Cardiac muscle cell (in vitro differentiated cells and primary cell): ENCODE data around the gene FBLN1. TPM values are rescaled to one million over a fixed set of nuclear protein-coding genes. Genes with fewer than 3 reads are reported as not detected.
A peak's percentile ranks its signal among the peaks of the same experiment; 100 is the strongest.

ENCODE experiments used
- DNase-seq, 2 donors: peaks; one replicate each; pipeline versions ENCODE4 v3.0.0 to v3.0.0-alpha.2; 2010 to 2017; ENCODE audit warnings: low read depth in 1 of 2, low spot score in 1 of 2
- H3K27ac ChIP-seq: fragments of 200-600 bp; sonication (generic); 2 replicates; pipeline ENCODE4 v1.5.1; 2016
- H3K27me3 ChIP-seq: fragments of 200-600 bp; sonication (generic); 2 replicates; pipeline ENCODE4 v1.6.0; 2016; ENCODE audit warnings: control low read depth
- H3K36me3 ChIP-seq: fragments of 200-600 bp; sonication (generic); 2 replicates; pipeline ENCODE4 v1.5.1; 2016; ENCODE audit warnings: control low read depth
- H3K4me1 ChIP-seq: fragments of 200-600 bp; sonication (generic); 2 replicates; pipeline ENCODE4 v1.8.1; 2017; ENCODE audit warnings: low read depth, mild to moderate bottlenecking, mixed run types
- H3K4me3 ChIP-seq: fragments of 200-600 bp; sonication (generic); 2 replicates; pipeline ENCODE4 v1.5.1; 2016; ENCODE audit warnings: mild to moderate bottlenecking
- H3K9me3 ChIP-seq: fragments of 200-600 bp; sonication (generic); 2 replicates; pipeline ENCODE4 v1.5.1; 2017; ENCODE audit warnings: low read depth, mild to moderate bottlenecking, control low read depth
- polyA plus RNA-seq: library from polyadenylated mRNA; unstranded; fragments of >200 nt; fragmentation: Nextera tagmentation; extraction: Ambion mirVana; gene quantifications from 2 replicates; pipeline ENCODE4 v1.2.1, GENCODE V29; 2016
- total RNA-seq: library from RNA; depleted of rRNA; stranded (reverse); fragments of >200 nt; gene quantifications from 2 replicates; pipeline ENCODE4 v1.2.3, GENCODE V29; 2016
- TF ChIP-seq, protein P1 (sequence below): IDR thresholded peaks from 2 replicates; pipeline ENCODE4 v1.5.1; 2012; ENCODE audit warnings: low read depth, mild to moderate bottlenecking, low read length

The FBLN1 gene
- total and polyA plus RNA-seq, 2 experiments from 2014 or later = 53.8 to 55.7 TPM

DNA sequence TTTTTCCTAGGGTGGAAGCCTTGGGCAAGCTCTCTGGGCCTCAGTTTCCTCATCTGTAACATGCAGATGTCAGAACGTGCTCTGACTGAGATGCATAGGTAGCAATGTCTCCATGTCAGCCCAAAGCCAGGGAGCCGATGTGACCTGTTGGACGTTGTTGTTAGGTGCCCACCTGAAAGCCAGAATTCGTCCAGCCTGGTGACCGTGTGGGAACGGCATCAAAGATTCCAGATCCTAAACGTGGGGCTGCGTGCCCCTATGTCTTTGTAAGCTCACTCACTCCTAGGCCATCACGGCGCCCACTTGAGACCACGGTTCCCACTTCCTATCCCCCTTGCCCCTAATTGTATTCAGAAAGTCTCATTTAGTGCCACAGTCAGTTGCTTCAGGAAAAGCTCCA, 48.2 kb downstream of the FBLN1 start:
- H3K27ac ChIP-seq = no peak overlapping the region
- no peaks in the 10 kb centered on the region for H3K36me3 ChIP-seq
- no peaks in the 10 kb centered on the region for H3K9me3 ChIP-seq
- no peak overlapping the region for H3K4me3 ChIP-seq
- no peaks in the 10 kb centered on the region for H3K27me3 ChIP-seq
- peaks cover 6% of the 10 kb centered on the region for H3K4me1 ChIP-seq
- TF ChIP-seq, protein P1, sequence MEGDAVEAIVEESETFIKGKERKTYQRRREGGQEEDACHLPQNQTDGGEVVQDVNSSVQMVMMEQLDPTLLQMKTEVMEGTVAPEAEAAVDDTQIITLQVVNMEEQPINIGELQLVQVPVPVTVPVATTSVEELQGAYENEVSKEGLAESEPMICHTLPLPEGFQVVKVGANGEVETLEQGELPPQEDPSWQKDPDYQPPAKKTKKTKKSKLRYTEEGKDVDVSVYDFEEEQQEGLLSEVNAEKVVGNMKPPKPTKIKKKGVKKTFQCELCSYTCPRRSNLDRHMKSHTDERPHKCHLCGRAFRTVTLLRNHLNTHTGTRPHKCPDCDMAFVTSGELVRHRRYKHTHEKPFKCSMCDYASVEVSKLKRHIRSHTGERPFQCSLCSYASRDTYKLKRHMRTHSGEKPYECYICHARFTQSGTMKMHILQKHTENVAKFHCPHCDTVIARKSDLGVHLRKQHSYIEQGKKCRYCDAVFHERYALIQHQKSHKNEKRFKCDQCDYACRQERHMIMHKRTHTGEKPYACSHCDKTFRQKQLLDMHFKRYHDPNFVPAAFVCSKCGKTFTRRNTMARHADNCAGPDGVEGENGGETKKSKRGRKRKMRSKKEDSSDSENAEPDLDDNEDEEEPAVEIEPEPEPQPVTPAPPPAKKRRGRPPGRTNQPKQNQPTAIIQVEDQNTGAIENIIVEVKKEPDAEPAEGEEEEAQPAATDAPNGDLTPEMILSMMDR = no peak
- DNase-seq = no peak

DNA sequence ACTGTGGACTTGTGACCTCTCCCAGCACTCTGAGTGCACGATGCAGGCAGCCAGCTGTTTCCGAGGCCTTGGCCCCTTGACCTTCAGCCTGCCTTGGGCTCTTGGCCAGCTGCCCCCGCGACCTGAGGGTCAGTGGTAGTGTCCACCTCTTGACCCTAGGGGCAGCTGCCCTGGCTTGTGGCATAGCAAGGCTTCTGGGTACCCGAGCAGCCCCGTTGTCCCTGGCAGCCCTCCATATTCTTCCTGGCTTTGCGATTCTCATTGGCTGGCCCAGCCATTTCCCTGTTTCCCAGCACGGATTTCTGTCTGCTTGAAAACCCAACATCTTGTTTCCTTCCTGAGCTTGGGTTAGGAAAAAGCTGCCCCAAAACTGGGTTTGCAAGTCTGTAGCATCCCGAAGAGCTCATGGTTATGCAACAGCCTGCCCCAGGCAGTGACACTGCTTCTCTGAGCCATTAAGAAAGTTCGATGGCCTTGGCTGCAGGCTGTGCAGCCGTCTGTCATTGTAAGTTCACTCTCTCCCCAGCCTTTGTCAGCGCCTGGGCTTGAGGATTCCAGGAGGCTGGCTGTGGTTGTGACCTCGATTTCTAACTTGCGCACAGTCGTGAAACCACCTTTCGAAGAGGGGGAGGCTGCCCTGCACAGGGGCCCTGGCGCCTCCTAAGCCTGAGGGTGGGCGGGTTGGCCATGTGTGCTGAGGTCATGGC, 48.8 kb downstream of the FBLN1 start:
- Histone ChIP-seq H3K4me1 (peaks cover 6% of the 10 kb centered on the region), H3K4me3 (no peak overlapping the region), H3K36me3 (no peaks in the 10 kb centered on the region), H3K9me3 (no peaks in the 10 kb centered on the region), H3K27ac (no peak overlapping the region), H3K27me3 (no peaks in the 10 kb centered on the region)
- DNase-seq = peak in 1 of 2 donors; percentile 28
- TF ChIP-seq, protein P1 = no peak

DNA sequence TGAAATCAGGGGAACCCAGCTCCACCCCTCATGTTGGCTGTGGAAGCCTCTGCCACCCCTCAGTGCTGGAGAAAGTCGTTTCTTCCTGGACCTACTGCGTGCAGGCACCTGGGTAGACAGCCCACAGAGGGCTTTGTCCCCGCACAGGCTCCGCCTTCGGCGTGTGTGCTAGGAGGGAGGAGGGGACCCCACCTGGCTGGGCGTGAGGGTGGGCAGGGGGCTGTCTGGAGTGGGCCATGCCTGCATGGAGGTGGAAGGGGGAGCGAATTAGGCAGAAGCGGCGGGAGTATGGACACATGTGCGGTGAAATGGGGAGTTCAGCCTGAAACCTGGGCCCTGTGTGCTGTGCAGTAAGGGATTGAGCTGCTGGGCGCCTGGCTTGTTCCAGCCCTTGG, 49.3 kb downstream of the FBLN1 start:
- DNase-seq = no peak
- Histone ChIP-seq H3K27me3 (no peaks in the 10 kb centered on the region), H3K4me3 (no peak overlapping the region), H3K4me1 (peaks cover 6% of the 10 kb centered on the region), H3K36me3 (no peaks in the 10 kb centered on the region), H3K9me3 (no peaks in the 10 kb centered on the region), H3K27ac (no peak overlapping the region)
- TF ChIP-seq, protein P1 = no peak

DNA sequence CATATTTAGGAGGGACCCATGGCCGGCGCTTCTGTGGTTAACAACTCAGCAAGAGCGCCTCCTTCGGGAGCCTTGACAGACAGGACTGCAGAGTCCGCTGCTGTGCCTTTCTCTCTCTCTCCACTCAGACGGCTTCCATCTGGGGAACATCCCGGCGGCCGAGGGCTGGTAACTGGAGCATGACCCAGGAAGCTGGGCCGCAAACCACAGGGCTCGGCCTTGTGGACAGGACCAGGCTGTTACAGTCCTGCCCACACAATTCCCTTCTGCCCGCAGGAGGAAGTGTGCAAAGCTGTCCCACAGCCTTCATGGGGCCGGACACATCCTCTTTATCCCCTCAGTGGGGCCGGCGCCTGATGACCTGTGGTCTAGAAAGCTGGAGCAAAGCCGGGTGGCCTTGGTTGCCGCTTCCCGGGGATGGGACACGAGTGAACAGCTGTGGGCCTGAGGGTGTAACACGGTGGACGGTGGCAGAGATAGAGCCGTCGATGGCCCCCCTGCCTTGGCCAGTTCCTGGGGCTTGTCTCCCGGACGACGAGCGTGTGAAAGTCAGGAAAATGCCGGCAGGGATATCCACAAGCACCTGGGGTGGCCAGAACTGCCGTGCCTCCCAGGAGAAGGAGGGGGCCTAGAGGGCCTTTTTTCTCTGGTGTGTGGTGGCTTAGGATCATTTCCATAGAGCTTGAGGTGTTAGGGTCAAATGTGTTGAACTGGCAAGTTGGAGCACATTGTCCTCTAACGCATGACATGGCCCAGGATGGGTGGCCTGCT, 50.1 kb downstream of the FBLN1 start:
- H3K4me1 ChIP-seq = peaks cover 6% of the 10 kb centered on the region
- peak in 1 of 2 donors; percentile 98 for DNase-seq
- H3K9me3 ChIP-seq = no peaks in the 10 kb centered on the region
- no peaks in the 10 kb centered on the region for H3K36me3 ChIP-seq
- TF ChIP-seq, protein P1 = peak; percentile 65
- H3K27me3 ChIP-seq = no peaks in the 10 kb centered on the region
- no peak overlapping the region for H3K4me3 ChIP-seq
- H3K27ac ChIP-seq = no peak overlapping the region

DNA sequence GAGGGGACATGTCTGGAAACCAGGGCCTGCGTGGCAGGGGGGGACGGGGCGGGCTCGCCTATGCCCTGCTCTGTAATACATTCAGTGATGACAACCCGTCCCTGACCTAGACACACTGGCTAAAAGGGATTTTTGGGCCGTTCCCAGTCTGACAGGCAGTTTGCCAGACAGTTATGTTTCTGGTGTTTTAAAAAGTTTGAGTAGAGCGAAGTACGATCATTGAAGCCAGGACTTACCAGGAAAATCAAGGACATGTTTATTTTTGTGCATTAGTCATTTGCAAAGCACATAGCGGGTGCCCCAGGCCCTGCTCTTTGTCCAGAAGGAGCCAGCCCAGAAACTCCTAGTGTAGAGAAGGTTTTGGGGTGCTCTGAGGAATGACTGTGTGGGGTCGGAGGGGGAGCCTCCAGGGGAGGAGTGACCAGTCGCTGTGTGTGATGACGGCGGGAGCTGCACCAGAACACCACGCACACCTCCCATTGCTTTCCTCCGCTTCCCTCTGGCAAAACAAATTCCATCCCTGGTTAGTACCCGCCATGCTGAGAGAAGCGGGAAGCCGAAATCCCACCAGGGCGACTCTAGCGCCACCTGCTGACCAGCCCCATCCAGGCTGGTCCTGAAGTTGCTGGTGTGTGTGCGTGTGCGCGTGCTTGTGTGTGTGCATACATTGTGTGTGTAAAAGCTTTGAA, 50.8 kb downstream of the FBLN1 start:
- Histone ChIP-seq H3K27ac (no peak overlapping the region), H3K27me3 (no peaks in the 10 kb centered on the region)
- DNase-seq = peak; percentile 87 to 90

More for the DNA sequence above, 50.8 kb downstream of the FBLN1 start:
- Histone ChIP-seq H3K4me1 (peaks cover 6% of the 10 kb centered on the region), H3K4me3 (no peak overlapping the region), H3K36me3 (no peaks in the 10 kb centered on the region), H3K9me3 (no peaks in the 10 kb centered on the region)
- TF ChIP-seq, protein P1 = peak; percentile 99
